ENCODE measurements around the gene EGFL8.
"Not testable (repeated sequence)": the region's sequence is repeated elsewhere in the genome, so short reads cannot be mapped to it uniquely, and the experiment has no call there.

The EGFL8 gene

GRCh38 chr6:32185681-32186131 is 21.3 kb downstream of the EGFL8 start:
- not testable (repeated sequence) for DNase-seq

GRCh38 chr6:32186151-32186840 is 21.9 kb downstream of the EGFL8 start:
- DNase-seq: not testable (repeated sequence)

GRCh38 chr6:32187009-32187709 is 22.8 kb downstream of the EGFL8 start:
- peak; percentile 37 to 39 for DNase-seq

- DNase-seq: not testable (repeated sequence)
Observed at GRCh38 chr6:32187725-32188380, 23.5 kb downstream of the EGFL8 start.

DNA sequence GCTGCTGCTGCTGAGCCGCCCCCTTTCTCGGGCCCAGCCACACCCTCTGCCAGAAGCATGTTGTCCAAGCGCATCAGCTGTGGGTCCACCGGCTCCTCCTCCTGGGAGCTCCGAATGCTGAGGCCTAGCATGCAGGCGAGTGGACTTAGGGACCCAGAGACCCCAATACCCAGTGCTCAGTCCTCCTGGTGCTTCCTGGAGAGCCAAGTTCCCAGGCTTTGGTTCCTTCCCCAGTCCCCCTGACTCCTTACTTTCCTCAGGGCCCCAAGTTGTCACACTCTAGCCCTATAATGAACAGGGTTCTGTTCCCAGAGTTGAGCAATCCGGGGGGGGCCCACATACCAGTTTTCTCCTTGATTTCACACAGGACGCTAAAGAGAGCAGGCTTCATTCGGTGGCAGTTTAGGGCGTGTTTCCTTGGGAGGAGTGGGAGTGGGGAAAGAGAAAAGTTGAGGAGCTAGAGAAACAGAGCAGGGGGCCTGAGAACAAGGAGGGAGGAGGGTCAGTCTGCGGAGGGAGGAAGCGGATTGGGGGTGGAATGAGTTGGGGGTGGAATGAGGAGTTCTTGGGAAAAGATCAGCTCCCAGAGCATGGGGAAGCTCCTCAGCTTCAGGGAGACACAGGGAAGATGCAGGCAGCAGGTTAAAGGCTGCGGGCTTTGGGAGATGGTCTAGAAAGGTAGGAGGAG is 24.1 kb downstream of the EGFL8 start:
- DNase-seq: no peak

- no peak for DNase-seq
Observed at GRCh38 chr6:32189069-32189741, 24.8 kb downstream of the EGFL8 start.

GRCh38 chr6:32189742-32190053 is 25.3 kb downstream of the EGFL8 start:
- no peak for DNase-seq

DNA sequence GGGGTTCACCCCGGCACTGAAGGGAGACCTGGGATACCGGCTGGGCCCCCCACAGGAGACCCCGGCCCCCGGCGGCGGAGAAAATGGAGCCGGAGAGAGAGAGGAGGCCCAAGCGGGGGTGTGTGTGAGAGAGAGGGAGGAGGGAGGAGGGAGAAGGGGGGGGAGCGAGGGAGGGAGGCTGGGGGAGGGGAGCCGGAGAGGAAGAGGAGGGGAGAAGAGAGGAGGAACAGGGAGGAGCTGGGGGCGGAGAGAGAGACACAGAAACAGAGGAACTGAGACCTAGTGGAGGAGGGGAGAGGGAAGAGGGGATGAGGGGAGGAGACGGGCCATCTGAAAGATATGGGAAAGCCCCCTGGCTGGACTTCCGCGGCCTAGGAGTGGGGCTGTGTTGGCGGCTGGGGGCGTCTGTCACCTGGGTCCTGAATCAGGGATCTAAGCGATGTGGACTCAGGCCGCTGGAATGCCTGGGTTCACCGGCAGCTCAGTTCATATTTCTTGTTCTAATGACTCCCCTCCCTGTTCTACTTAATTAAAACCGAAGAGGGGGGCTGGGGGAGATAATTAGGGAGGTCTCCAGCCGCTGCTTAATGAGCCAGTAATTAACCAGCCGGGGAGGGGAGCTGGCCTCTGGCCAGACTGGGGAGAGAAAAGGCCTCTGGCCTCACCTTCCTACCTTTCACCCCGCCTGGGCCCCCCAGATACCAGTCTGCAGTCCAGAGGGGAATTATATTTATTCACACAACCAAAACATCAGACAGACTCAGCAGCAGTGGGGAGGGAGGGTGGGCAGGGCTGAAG is 25.9 kb downstream of the EGFL8 start, which contains the start of gene PBX2:
TSS of gene PBX2 (minus strand) at position 149 of the 798 bp plus-strand sequence. CDS start 287 bp downstream, outside the sequence.
- peak; percentile 95 to 96 for DNase-seq

DNA sequence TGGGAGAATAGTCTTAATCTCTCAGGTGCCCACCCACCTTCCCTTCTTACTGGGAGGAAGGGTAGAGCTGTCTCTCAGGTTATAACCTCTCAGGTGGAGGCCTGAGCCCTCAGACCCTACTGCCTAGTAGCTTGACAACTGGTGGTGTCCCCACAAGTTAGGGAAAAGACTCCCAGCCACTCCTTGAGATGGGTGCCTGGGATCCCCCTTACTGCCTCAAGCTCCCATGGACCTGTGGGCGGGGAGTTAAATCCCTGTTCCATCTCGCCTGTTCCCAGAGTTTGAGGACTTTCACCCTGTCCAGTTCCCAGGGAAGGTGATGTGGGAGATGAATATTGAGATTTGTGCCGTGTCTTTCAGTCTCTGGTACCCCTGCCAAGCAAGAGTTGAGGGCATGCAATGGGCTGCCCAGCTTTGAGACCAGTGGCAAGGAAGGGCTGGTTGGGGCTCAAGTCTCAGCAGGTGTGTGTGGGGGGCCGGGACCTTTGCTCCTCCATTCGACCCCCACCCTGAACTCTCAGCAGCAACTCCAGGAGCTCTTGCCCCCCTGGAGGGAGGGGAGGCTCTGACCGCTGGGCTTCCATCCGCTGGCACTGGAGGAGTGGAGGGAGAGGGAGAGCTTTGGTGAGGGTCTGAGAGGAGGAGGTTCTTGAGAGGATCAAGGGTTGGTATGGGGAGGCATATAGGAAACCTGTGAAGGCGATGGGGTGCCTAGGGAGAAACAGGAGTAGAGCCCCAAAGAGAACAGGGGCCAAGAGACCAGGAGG is 26.7 kb downstream of the EGFL8 start:
- no peak for DNase-seq

- no peak for DNase-seq
Observed at GRCh38 chr6:32191696-32192607, 27.6 kb downstream of the EGFL8 start.

DNA sequence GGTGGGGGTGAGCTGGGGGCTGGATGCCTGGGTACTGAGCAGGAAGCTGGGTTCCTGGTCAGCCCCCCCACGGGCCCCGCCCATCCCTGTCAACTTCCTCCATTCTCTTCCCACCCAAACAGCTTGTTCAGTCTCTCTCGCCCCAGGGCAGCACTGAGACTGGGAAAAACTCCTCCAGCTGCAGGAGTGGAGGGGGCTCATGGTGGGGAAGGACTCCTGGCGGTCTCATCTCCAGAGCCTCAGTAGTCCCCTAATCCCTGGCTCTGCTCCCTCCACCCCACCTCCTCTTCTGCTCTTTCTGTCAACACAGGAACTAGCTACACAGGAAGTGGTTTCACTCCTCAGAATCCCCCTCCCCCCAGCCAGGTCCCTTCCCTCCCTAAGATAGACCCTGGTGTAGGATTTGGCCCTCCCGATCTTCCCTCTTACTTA is 28.2 kb downstream of the EGFL8 start, which contains the start of gene GPSM3:
TSS of gene GPSM3 (minus strand) at position 36 of the 432 bp plus-strand sequence. CDS start 130 bp downstream, outside the sequence.
- peak; percentile 83 to 94 for DNase-seq

DNA sequence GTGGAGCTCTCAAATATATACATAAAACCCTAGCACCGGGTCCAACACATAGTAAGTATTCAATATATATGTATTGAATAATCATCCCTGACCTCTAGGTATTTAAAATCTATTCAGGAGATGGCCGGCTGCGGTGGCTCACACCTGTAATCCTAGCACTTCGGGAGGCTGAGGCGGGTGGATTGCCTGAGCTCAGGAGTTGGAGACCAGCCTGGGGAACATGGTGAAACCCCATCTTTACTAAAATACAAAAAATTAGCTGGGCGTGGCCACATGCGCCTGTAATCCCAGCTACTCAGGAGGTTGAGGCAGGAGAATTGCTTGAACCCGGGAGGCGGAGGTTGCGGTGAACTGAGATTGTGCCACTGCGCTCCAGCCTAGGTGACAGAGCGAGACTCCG is 28.7 kb downstream of the EGFL8 start:
- DNase-seq: not testable (repeated sequence)

DNA sequence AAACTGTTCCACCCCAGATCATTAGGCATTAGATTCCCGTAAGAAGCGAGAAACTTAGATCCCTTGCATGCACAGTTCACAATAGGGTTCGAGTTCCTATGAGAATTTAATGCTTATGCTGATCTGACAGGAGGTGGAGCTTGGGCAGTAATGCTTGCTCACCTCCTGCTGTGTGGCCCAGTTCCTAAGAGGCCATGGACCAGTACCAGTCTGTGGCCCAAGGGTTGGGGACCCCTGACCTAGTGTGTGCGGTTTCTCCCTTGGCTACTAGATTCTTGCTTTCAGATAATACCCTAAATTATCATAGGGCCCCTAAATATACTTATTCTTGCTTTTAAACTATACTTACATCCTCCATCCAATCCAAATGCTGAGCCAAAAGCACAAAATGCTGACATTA is 30.0 kb downstream of the EGFL8 start:
- no peak for DNase-seq

DNA sequence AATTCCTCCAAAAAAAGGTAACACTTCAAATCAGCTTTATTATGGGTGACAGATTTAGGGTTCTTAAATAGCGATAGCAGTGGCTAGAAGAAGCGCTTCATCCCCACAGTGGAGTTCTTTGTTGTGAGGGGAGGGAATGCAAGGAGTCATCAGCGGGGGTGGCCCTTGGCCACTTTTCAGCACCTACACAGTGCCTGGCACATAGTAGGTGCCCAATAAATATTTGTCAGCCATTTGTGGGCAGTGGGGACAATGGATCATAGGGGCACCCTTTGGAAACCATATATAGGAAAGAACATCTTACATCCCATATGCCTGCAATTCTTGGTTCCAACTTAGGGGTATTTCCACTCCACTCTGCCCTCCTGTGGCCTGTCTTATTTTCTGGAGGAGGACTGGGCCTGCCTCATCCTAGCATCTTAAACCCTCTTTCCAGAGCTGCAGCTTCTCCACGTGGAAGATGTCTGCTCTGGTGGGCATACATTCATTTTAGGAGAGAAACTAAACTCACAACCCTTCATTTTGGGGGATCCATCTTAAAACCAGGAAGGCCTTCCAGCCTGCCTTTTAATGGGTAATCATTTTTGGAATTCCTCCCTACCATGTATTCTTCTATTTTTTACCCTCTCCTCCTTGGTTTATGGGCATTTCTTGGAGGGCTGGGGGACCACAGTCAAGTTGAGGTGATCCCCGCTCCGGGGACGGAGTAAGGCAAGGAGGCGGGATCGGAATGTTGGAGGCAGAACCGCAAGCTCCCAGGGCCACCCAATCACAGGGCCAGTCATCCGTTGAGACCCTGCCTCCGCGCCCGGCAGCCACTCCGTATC is 30.6 kb downstream of the EGFL8 start:
- peak; percentile 66 to 86 for DNase-seq

GRCh38 chr6:32195652-32195901 is 31.2 kb downstream of the EGFL8 start:
- peak; percentile 99 for DNase-seq

GRCh38 chr6:32195902-32196681 is 31.7 kb downstream of the EGFL8 start:
- DNase-seq: peak; percentile 30 to 41

GRCh38 chr6:32196682-32197616 is 32.6 kb downstream of the EGFL8 start:
- no peak for DNase-seq
